Mammary epithelial cell (primary cell): ENCODE data around the gene PROX2.

ENCODE experiments used
- EZH2 ChIP-seq: IDR thresholded peaks from 2 replicates; pipeline ENCODE4 v1.6.1; 2012; ENCODE audit warnings: low read length, inconsistent platforms, borderline replicate concordance
- TF ChIP-seq, protein P1 (sequence below), 2 donors: IDR thresholded peaks in 1 of 2; conservative IDR thresholded peaks in 1 of 2; 2 replicates each; pipeline ENCODE4 v1.5.1; 2011 to 2012; ENCODE audit warnings: inconsistent platforms in 2 of 2, low read length in 2 of 2, mild to moderate bottlenecking in 2 of 2, control low read depth in 1 of 2, low read depth in 1 of 2; ENCODE audit not compliant: insufficient read depth in 1 of 2; ENCODE audit errors: extremely low read depth in 1 of 2

DNA sequence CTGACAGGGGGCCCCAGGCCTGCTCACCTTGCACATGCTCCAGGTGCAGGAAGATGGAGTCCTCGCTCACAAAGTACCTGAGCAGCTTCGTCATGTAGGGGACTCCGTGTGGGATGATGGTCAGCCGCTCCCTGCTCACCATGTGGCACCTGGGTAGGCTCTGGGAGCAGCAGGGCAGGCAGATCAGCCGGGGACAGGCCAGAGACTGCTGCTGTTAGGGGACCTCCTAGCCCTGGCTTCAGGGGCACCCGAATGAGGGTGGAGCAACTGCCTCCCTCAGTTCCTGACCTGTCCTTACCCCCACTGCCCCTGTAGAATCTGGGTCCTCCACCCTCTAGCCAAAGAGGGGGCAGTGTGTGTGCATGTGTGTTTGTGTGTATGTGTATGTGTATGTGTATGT lies 35.3 kb upstream of the PROX2 start:
- TF ChIP-seq, protein P1, sequence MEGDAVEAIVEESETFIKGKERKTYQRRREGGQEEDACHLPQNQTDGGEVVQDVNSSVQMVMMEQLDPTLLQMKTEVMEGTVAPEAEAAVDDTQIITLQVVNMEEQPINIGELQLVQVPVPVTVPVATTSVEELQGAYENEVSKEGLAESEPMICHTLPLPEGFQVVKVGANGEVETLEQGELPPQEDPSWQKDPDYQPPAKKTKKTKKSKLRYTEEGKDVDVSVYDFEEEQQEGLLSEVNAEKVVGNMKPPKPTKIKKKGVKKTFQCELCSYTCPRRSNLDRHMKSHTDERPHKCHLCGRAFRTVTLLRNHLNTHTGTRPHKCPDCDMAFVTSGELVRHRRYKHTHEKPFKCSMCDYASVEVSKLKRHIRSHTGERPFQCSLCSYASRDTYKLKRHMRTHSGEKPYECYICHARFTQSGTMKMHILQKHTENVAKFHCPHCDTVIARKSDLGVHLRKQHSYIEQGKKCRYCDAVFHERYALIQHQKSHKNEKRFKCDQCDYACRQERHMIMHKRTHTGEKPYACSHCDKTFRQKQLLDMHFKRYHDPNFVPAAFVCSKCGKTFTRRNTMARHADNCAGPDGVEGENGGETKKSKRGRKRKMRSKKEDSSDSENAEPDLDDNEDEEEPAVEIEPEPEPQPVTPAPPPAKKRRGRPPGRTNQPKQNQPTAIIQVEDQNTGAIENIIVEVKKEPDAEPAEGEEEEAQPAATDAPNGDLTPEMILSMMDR (conservative IDR thresholded peaks at IDR 0.05 in 1 of 2, IDR thresholded peaks at IDR 0.05 in 1 of 2; ENCODE audit: extremely low read depth in 1 of 2, insufficient read depth in 1 of 2, low read depth in 1 of 2, low read length in 2 of 2), result no peak
- TF ChIP-seq EZH2, result no peak
